Neural crest cell (in vitro differentiated cells): ENCODE data around the gene SECISBP2L. TPM values are rescaled to one million over a fixed set of nuclear protein-coding genes. Genes with fewer than 3 reads are reported as not detected.

Experiments
- DNase-seq: peaks from one replicate; pipeline ENCODE4 v3.0.0; 2021; ENCODE audit warnings: low read depth, mixed read lengths, low spot score
- H3K27ac Mint-ChIP-seq: one replicate; pipeline ENCODE4 v1.8.0; 2021; ENCODE audit warnings: mild to moderate bottlenecking, mixed read lengths; ENCODE audit not compliant: unreplicated experiment
- H3K27me3 Mint-ChIP-seq: 2 replicates; pipeline ENCODE4 v1.8.0; 2021; ENCODE audit warnings: low read depth, mild to moderate bottlenecking, mixed read lengths
- H3K36me3 Mint-ChIP-seq: 2 replicates; pipeline ENCODE4 v1.8.0; 2021; ENCODE audit warnings: low read depth, mild to moderate bottlenecking, mixed read lengths
- H3K4me1 Mint-ChIP-seq: 2 replicates; pipeline ENCODE4 v1.8.0; 2021; ENCODE audit warnings: mixed read lengths
- H3K4me3 Mint-ChIP-seq: one replicate; pipeline ENCODE4 v1.8.0; 2021; ENCODE audit warnings: mild to moderate bottlenecking, mixed read lengths
- H3K9me3 Mint-ChIP-seq: 2 replicates; pipeline ENCODE4 v1.8.0; 2021; ENCODE audit warnings: mixed read lengths
- CTCF ChIP-seq: fragments of 200-600 bp; sonication (generic); conservative IDR thresholded peaks from 2 replicates; pipeline ENCODE4 v1.5.0; 2021; ENCODE audit warnings: antibody characterized with exemption, mild to moderate bottlenecking
- total RNA-seq: library from RNA; stranded (reverse); gene quantifications from 2 replicates; pipeline ENCODE4 v1.2.1, GENCODE V29; 2021

SECISBP2L gene
- total RNA-seq, 1 donor from 2014 or later, result 39.2 TPM

GRCh38 chr15:48939648-48940047 lies 106.6 kb downstream of the SECISBP2L start:
- H3K27ac Mint-ChIP-seq, result no peak overlapping the region
- no peak for TF ChIP-seq CTCF
- no peaks in the 10 kb centered on the region for H3K36me3 Mint-ChIP-seq
- peaks cover 7% of the 10 kb centered on the region for H3K9me3 Mint-ChIP-seq
- no peak for DNase-seq
- H3K4me3 Mint-ChIP-seq, result no peak overlapping the region
- H3K27me3 Mint-ChIP-seq, result no peaks in the 10 kb centered on the region
- no peaks in the 10 kb centered on the region for H3K4me1 Mint-ChIP-seq

Other genes with a start within 250 kb of the SECISBP2L start
- gene CEP152, start 235.4 kb downstream of the SECISBP2L start, total RNA-seq, result 17.4 and 17.5 TPM in 2 replicates
- 212 and 223 TPM in 2 replicates for gene EID1, start 168.3 kb downstream of the SECISBP2L start, total RNA-seq
- gene SHC4, start 82.5 kb downstream of the SECISBP2L start, total RNA-seq, result 4.9 and 5.0 TPM in 2 replicates
- gene COPS2, start 109.2 kb upstream of the SECISBP2L start, total RNA-seq, result 92.8 and 94.0 TPM in 2 replicates
- gene GALK2, start 123.8 kb upstream of the SECISBP2L start, total RNA-seq, result 21.3 and 21.7 TPM in 2 replicates